Amygdala (tissue), 56 donors: ENCODE data around the gene ASPRV1.

ENCODE experiments used
- DNase-seq, 56 donors: peaks; one replicate each; lab custom pipeline; 2025; lab: John Stamatoyannopoulos, UW

The ASPRV1 gene

GRCh38 chr2:69989441-69990105 lies 28.1 kb upstream of the ASPRV1 start:
- no peak for DNase-seq

DNA sequence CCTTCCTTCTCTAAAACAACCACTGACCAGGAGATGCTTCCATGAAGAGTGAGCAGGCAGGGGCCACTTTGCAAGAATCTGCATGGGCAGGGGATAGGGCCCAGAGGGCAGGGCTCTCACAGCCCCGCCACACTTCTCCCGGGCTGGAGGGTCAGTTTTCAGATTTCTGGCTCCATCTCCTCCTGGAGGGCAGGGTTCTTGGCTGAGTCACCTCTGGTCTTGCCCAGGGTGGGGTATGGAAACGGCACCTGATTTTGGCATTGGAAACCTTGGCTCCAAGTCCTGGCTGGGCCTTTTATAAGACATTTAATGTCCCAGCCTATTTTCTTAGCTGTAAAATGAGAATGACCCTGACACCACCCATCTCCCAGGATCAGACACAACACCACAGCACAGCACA lies 27.6 kb upstream of the ASPRV1 start:
- no peak for DNase-seq

DNA sequence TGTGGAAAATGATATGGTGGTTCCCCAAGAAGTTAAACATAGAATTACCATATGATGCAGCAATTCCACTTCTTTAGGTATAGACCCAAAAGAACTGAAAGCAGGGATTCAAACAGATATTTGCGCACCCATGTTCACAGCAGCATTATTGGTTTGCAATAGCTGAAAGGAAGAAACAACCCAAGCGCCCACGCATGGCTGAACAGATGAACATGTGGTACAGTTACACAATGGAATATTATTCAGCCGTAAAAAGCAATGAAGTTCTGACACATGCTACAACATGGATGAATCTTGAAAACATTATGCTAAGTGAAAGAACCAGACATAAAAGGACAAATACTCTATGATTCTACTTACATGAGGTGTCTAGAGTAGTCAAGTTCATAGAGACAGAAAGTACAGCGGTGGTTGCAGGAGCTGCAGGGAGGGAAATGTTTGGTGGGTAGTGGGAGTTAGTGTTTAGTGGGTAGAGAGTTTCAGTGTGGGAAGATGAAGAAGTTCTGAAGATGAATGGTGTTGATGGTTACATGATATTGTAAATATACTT lies 26.7 kb upstream of the ASPRV1 start:
- DNase-seq, result no peak

DNA sequence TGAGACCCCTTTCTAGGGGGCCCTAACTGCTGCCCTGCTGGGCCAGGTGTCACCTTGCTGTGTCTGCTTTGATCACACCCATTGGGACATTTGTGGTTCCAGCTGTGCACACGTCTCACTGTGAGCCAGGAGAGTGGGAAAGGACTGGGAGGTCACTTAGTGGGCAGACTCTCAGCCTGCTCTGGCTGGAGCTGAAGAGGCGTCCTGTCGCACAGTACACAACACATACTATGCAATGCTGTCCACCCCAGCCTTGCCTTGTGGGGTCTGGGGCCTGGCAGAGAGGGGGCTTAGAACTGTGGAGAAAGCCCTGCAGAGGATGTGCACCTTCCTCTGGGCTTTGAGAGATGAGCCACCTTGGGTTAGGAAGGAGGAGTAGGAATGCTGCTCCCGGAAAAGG lies 25.3 kb upstream of the ASPRV1 start:
- no peak for DNase-seq

DNA sequence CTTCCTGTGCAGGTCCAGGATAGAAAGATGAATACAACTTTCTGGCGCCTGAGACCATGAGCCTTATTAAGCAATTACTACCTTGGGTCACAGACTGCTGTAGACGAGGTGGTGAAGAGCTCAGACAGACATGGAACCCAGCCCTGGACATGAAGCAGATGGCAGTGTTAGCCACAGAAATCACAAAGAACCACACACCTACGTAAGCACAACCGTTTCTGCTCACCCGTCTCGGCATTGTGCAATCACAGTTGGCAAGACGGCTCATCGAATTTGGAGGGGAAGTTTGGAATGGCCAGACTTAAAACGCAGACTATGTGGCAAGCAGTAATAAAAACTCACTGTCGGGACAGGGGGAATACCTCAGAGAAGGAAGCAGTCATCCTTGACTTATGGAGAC lies 24.3 kb upstream of the ASPRV1 start:
- peak in 10 of 56 donors; percentile 1 to 31 (median 10) for DNase-seq

- no peak for DNase-seq
Observed at GRCh38 chr2:69985216-69985615, 23.8 kb upstream of the ASPRV1 start.

- no peak for DNase-seq
Observed at GRCh38 chr2:69983392-69983966, 22.0 kb upstream of the ASPRV1 start.

- DNase-seq, result no peak
Observed at GRCh38 chr2:69979902-69980807, 18.7 kb upstream of the ASPRV1 start.

DNA sequence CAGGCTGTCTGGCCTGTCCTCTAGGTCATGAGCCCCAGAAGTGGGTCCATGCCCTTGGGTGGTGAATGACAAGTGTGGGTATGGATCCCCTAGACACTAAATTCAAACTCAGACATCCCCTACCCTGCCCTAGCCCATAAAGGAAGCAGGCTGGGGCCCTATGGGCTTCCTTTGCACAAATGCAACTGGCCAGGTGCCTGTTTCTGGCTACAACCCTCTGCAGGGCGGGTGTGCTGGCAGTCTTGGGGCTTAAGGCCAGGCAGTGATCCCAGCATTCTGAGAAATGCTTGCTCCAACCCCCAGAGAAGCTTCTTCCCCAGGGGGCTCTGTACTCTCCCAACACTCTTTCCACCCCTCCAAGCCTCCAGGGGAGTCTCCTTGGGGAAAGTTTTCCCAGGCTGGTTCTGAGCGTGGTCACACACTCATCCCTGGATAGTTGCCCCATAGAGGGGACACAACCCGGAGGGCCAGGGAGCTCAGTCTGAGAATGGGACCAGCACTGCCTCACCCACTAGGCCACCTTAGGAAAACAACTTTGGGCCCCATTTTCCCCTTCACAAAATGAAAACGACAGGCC lies 16.6 kb upstream of the ASPRV1 start:
- no peak for DNase-seq

- no peak for DNase-seq
Observed at GRCh38 chr2:69977186-69977585, 15.8 kb upstream of the ASPRV1 start.

- DNase-seq, result no peak
Observed at GRCh38 chr2:69975853-69976462, 14.5 kb upstream of the ASPRV1 start.

GRCh38 chr2:69975136-69975852 lies 13.9 kb upstream of the ASPRV1 start:
- DNase-seq, result no peak

DNA sequence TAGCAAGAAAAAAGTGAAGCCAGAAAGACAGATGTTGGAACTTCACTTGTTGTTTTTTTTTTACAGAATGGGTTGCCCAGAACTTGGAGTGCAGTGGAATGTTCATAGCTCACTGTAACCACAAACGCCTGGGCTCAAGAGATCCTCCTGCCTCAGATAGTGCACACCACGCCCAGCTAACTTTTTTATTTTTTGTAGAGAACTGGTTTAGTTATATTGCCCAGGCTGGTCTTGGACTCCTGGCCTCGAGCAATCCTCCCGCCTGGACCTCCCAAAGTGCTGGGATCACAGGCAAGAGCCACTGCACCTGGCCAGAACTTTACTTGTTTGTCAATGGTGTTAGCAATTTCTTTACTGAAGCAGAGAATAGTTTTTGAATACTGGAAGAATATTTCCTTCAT lies 11.9 kb upstream of the ASPRV1 start:
- DNase-seq, result no peak

GRCh38 chr2:69972822-69973221 lies 11.4 kb upstream of the ASPRV1 start:
- no peak for DNase-seq

GRCh38 chr2:69969991-69970390 lies 8.6 kb upstream of the ASPRV1 start:
- no peak for DNase-seq

DNA sequence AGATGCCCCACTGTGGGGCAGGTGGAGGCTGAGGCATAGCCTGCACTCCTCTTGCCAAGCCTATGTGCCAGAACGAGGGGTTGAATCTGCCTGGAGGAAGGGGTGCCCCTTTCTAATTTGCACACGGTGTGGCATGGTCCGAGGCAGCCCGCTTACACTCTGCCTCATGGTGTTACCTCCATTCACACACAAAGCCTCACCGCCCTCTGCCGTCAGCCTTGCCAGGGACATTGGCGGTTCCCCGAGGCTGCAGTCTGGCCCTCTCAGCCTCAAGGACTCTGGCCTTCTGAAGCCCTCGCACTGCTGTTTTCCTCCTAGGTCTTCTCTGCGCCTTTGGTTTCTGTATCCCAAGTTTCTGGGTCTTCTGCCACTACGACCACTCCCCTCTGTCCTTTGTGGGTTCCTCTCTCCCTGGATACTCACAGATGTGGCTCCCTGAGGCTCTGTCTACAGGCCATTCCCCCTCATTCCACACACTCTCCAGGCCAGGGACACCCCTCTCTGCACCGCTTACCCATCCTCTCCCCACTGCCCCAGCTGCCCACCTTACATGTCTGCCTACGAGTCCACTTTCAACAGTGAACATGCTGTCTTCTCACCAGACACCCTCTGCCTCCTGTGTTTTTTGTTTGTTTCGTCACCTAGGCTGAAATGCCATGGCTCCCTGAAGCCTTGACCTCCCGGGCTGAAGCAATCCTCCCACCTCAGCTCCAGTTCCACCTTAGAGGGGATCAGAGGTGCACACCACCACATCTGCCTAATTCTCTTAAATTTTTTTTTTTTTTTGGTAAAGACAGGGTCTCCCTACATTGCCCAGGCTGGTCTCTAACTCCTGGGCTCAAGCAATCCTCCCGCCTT lies 7.9 kb upstream of the ASPRV1 start:
- DNase-seq, result no peak

DNA sequence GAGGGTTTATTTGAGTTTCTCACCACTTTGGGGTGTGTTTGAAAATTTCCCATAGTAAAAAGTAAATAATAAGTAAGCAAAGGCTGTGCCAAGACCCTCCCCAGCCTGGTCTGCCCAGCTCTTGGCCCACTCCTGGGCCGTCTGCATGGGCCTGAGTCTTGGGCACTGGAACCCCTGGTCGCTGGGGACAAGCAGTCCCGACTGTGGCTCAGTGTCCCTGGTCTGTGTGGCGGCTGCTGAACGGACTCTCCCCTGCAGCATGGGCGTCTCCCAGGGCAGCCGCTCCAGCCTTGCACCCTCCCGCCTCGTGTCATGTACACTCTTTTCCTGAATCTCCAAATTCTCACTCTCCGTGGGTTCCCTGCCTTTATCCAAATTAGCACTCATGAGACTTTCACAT lies 7.2 kb upstream of the ASPRV1 start:
- no peak for DNase-seq

DNA sequence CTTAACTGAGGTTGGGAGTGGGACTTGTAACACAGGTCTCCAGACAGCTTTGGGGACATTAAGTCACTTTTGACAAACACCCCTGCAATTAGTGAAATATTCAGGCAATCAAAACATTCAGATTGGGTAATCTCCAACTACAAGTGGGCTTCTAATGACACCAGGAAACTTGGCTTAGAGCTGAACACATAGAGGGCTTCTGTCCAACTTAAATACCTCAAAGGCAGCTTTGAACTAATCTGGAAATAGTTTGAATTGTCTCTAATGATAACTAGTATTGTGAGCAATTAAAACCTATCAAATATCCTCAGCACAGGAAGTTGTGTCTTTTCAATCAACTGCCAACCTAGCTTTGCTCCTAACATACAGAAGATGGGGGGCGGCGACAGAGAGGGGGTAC lies 5.1 kb upstream of the ASPRV1 start:
- no peak for DNase-seq
